Endothelial cell of umbilical vein (primary cell): Measurements from ENCODE around the gene GABRR3.

ENCODE experiments used
- CTCF ChIP-seq, 2 donors: IDR thresholded peaks; 1 replicate in 1 of 2; 2 replicates in 1 of 2; pipeline ENCODE4 v1.5.1; 2011; ENCODE audit warnings: low read length in 2 of 2, mild to moderate bottlenecking in 2 of 2, moderate library complexity in 2 of 2, control low read depth in 1 of 2, inconsistent platforms in 1 of 2, low read depth in 1 of 2; ENCODE audit not compliant: insufficient read depth in 1 of 2; ENCODE audit errors: extremely low read depth in 1 of 2
- POLR2A ChIP-seq: IDR thresholded peaks from 2 replicates; pipeline ENCODE4 v1.6.1; 2012; ENCODE audit warnings: low read depth, mild to moderate bottlenecking, control low read depth, low read length

DNA sequence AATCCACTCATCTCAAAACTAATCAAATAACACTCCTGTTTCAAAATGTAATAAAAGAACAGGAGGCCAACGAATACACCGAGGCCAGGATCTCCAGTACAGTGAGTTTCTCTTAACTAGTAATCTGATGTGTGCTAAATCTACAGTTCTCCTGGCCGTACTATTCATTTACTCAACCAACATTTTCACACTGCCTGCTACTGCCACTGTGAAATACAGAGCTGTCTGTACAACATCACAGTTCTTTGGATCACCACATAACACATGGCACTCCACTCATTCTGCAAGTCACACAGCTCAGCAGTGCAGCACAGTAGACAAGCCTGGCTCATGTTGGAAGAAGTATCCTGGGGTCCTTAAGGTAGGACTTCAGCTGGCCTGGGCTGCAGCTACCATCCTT, 84.8 kb downstream of the GABRR3 start:
- TF ChIP-seq POLR2A (no peak), CTCF (IDR thresholded peaks at IDR 0.05; ENCODE audit: extremely low read depth in 1 of 2, insufficient read depth in 1 of 2, low read depth in 1 of 2, low read length in 2 of 2) (no peak)
